GM12864 (cell line): ENCODE measurements around the gene ATXN1L.
"Not testable (repeated sequence)": the region's sequence is repeated elsewhere in the genome, so short reads cannot be mapped to it uniquely, and the experiment has no call there.

ENCODE experiments used
- DNase-seq: peaks from one replicate; pipeline ENCODE4 v3.0.0-alpha.2; 2011; ENCODE audit warnings: low read depth
- H3K4me3 ChIP-seq: 2 replicates; pipeline ENCODE4 v1.5.1; 2011; ENCODE audit warnings: mild to moderate bottlenecking, low read depth, low read length, control low read depth
- CTCF ChIP-seq: IDR thresholded peaks from 2 replicates; pipeline ENCODE4 v1.5.1; 2011; ENCODE audit warnings: low read depth, mild to moderate bottlenecking, moderate library complexity, low read length, control low read depth, inconsistent platforms; ENCODE audit errors: missing control alignments

ATXN1L gene

GRCh38 chr16:71853413-71853812 is 7.6 kb downstream of the ATXN1L start:
- TF ChIP-seq CTCF, result no peak
- peak overlapping the region; percentile 0 for H3K4me3 ChIP-seq
- DNase-seq, result peak; percentile 81

GRCh38 chr16:71854369-71854948 is 8.7 kb downstream of the ATXN1L start:
- DNase-seq, result no peak
- TF ChIP-seq CTCF, result no peak
- H3K4me3 ChIP-seq, result no peak overlapping the region

GRCh38 chr16:71855937-71856662 is 10.3 kb downstream of the ATXN1L start:
- TF ChIP-seq CTCF, result no peak
- no peak overlapping the region for H3K4me3 ChIP-seq
- DNase-seq, result no peak

- TF ChIP-seq CTCF, result no peak
- H3K4me3 ChIP-seq, result no peak overlapping the region
- DNase-seq, result no peak
These were observed 14.2 kb downstream of the ATXN1L start for GRCh38 chr16:71859762-71860521.

GRCh38 chr16:71863995-71864394 is 18.2 kb downstream of the ATXN1L start:
- no peak for TF ChIP-seq CTCF
- DNase-seq, result no peak
- no peak overlapping the region for H3K4me3 ChIP-seq

- no peak overlapping the region for H3K4me3 ChIP-seq
- no peak for TF ChIP-seq CTCF
- DNase-seq, result no peak
These were observed 19.5 kb downstream of the ATXN1L start for GRCh38 chr16:71865173-71865863.

- H3K4me3 ChIP-seq, DNase-seq: not testable (repeated sequence)
These were observed 21.4 kb downstream of the ATXN1L start for GRCh38 chr16:71867175-71867574.
